Measurements from ENCODE around the gene TCN2. TPM values are rescaled to one million over a fixed set of nuclear protein-coding genes. Genes with fewer than 3 reads are reported as not detected.
A peak's percentile ranks its signal among the peaks of the same experiment; 100 is the strongest.

Gene TCN2
- total and polyA plus RNA-seq, 7 donors: 5.5 to 11.7 (median 8.4) TPM

DNA sequence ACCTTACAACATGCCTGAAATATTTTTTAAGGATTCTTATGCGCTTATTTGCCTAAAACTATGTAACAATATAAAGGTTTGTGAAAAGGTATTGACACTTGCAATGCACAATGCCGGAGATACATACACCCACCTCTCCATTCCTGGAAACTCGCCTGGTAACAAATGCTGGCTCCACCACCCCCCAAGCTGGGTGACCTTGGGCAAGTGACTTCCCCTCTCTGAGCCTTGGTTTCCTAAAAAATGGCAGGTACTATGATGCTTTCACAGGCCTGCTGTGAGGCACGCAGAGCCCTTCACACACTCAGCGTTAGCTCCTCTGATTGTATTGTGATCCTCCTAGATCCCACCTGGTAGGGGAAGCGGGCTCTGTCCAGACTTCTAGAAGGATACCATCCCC is 34.8 kb upstream of the TCN2 start:
- H3K4me3 ChIP-seq: no peak overlapping the region
- H3K36me3 ChIP-seq (ENCODE audit: insufficient read depth in 1 of 2, low read depth in 1 of 2): peaks cover 0 to 21% of the 10 kb centered on the region in 2 donors
- DNase-seq (peak in 1 of 2 donors; percentile 12), ATAC-seq (no peak)
- TF ChIP-seq, protein P1, sequence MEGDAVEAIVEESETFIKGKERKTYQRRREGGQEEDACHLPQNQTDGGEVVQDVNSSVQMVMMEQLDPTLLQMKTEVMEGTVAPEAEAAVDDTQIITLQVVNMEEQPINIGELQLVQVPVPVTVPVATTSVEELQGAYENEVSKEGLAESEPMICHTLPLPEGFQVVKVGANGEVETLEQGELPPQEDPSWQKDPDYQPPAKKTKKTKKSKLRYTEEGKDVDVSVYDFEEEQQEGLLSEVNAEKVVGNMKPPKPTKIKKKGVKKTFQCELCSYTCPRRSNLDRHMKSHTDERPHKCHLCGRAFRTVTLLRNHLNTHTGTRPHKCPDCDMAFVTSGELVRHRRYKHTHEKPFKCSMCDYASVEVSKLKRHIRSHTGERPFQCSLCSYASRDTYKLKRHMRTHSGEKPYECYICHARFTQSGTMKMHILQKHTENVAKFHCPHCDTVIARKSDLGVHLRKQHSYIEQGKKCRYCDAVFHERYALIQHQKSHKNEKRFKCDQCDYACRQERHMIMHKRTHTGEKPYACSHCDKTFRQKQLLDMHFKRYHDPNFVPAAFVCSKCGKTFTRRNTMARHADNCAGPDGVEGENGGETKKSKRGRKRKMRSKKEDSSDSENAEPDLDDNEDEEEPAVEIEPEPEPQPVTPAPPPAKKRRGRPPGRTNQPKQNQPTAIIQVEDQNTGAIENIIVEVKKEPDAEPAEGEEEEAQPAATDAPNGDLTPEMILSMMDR (IDR thresholded peaks at IDR 0.05): no peak
- peaks cover 13% of the 10 kb centered on the region for H3K4me1 ChIP-seq
- H3K9me3 ChIP-seq: no peaks in the 10 kb centered on the region
- WGBS, 3 donors: 79 to 89% (median 83%) methylated on average over 6 of the region's 6 CpGs
- no peak overlapping the region for H3K27ac ChIP-seq
- no peaks in the 10 kb centered on the region for H3K27me3 ChIP-seq (ENCODE audit: insufficient read depth in 3 of 3, low read length in 2 of 3)
- intact Hi-C loops (cut with DNase I): loop anchor here in 1 of 2 donors (10.0 kb wide), 1 partner anchor 57 kb away; no protein-coding TSS in a partner anchor

DNA sequence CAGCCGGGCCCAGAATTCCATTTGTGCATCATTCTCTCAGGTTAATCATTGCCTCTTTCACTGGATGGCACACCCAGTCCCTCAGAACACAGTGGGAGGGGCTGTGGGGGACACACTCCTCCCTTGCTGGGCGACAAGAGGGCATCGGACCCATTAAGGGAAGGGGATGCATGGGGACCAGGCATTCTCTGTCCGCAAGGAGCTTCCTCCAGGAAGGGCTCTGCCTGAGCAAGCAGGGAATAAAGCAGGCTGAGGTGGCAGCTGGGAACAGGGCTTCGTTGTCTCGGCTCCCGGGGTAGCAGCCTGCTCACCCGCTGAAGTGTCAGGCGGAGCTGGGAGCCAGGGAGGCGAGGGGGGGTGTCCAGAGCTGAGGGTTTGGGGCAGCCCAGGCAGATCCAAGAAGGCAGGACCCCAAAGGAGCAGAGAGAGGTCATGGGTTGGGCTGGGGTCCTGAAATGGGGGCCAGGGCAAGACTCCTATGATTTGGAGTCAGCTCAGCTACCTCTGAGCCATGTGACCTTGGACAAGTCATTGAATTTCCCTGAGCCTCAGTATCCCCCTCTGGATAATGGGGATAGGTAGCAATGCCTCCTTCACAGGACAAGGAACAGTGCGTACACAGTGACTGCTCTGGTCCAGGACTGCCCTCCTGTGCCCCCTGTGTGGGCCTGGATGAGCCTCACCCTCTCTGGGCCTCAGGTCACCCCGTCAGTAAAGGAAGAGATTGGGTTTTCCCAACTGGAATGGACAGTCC is 34.0 kb upstream of the TCN2 start:
- Histone ChIP-seq H3K4me1 (peaks cover 13% of the 10 kb centered on the region), H3K27ac (no peak overlapping the region), H3K27me3 (ENCODE audit: insufficient read depth in 3 of 3, low read length in 2 of 3) (no peaks in the 10 kb centered on the region), H3K9me3 (no peaks in the 10 kb centered on the region), H3K4me3 (no peak overlapping the region), H3K36me3 (ENCODE audit: insufficient read depth in 1 of 2, low read depth in 1 of 2) (peaks cover 0 to 29% of the 10 kb centered on the region in 2 donors)
- WGBS, 3 donors: 25 to 44% (median 28%) methylated on average over 12 of the region's 12 CpGs
- intact Hi-C loops (cut with DNase I): loop anchor here in 1 of 2 donors (10.0 kb wide), 1 partner anchor 58 kb away; no protein-coding TSS in a partner anchor
- TF ChIP-seq, protein P1 (IDR thresholded peaks at IDR 0.05): no peak
- DNase-seq (peak in 1 of 2 donors; percentile 43), ATAC-seq (peak in 2 of 4 donors; percentile 9 to 25)

DNA sequence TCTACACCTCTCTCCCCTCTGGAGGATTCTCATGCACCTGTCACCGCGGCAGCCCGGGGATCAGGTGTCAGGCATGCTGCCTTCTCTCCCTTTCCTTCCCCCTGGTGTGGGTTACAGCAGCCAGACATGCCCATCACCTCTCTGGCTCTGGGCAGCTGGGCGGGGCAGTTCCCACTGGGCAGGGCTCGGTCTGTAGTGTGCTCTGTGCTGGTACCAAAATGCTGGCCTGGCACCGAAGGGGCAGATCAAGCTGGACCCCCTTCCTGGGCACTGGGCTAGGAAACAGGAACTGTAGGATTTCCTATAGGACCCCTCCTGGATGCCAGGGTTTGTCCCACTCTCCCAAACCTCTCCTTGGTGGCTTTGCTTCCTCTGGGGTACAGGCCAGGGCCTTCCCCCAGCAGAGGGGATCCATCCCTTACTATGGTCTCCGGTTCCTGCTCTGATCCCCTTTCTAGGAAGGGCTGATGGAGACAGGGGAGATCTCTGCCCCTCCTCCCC is 33.3 kb upstream of the TCN2 start:
- H3K4me3 ChIP-seq: no peak overlapping the region
- H3K27ac ChIP-seq: peak overlapping the region; percentile 23
- TF ChIP-seq, protein P1 (IDR thresholded peaks at IDR 0.05): no peak
- peaks cover 0 to 35% of the 10 kb centered on the region in 2 donors for H3K36me3 ChIP-seq (ENCODE audit: insufficient read depth in 1 of 2, low read depth in 1 of 2)
- no peaks in the 10 kb centered on the region for H3K9me3 ChIP-seq
- no peaks in the 10 kb centered on the region for H3K27me3 ChIP-seq (ENCODE audit: insufficient read depth in 3 of 3, low read length in 2 of 3)
- peaks cover 13% of the 10 kb centered on the region for H3K4me1 ChIP-seq
- DNase-seq (peak in 1 of 2 donors; percentile 45), ATAC-seq (peak; percentile 53 to 89 (median 63))
- WGBS, 3 donors: 22 to 29% (median 23%) methylated on average over 7 of the region's 7 CpGs
- intact Hi-C loops (cut with DNase I): loop anchor here in 1 of 2 donors (10.0 kb wide), 1 partner anchor 59 kb away; no protein-coding TSS in a partner anchor

DNA sequence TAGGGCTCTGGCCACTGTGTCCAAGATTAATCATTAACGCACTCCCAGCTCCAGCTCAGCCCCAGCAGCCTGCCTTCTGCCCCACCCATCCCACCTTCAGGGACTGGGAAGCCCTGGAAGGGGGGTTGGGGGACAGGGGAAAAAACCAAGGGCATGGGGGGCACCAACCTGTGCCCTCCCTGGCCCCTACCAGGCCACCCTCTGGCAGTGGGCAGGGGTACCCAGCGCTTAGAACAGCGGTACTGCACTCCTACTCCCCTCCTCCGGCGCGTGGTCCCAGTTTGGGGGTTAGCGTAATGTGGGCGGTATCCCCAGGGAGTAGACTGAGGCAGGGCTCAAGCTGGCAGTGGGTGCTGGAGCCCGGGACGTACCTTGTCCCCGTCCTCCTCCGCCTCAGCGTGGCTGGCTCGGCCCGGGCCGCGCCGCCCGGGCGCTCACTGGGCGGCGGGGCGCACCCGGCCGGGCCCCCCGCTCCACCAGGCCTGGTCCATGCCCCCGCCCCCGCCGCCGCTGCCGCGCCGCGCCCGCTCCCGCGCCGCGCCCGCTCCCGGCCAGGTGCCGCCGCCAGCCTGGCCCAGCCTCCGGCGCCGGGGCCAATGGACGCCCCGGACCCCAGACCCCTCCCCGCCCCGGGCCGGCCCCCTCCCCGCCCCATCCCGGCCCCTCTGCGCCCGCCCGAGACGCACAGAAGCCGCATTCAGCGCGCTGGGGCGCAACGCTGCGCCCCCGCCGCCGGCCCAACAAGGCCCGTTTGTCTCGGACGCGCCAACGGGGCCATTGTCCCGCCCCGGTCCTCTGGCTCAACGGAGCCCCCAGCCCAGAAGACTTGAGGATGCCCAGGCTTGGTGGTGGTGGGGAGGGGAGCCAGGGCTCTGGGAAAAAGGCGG is 32.6 kb upstream of the TCN2 start, which contains the start of gene GAL3ST1:
TSS of gene GAL3ST1 (minus strand) at position 571 of the 887 bp plus-strand sequence. CDS start 17,273 bp downstream, outside the sequence.
- no peaks in the 10 kb centered on the region for H3K9me3 ChIP-seq
- peak within 1 kb of the TSS; percentile 25 for H3K4me3 ChIP-seq
- ATAC-seq (peak in 3 of 4 donors; percentile 8 to 28 (median 21)), DNase-seq (peak in 1 of 2 donors; percentile 52)
- 5 to 21% (median 11%) methylated on average over 24 to 75 of the region's 75 CpGs for WGBS, 3 donors
- TF ChIP-seq, protein P1 (IDR thresholded peaks at IDR 0.05): no peak
- peak within 1 kb of the TSS; percentile 23 for H3K27ac ChIP-seq
- H3K4me1 ChIP-seq: peaks cover 13% of the 10 kb centered on the region
- H3K27me3 ChIP-seq (ENCODE audit: insufficient read depth in 3 of 3, low read length in 2 of 3): no peaks in the 10 kb centered on the region
- peaks cover 5 to 42% of the 10 kb centered on the region in 2 donors for H3K36me3 ChIP-seq (ENCODE audit: insufficient read depth in 1 of 2, low read depth in 1 of 2)
- intact Hi-C loops (cut with DNase I): loop anchor here in 1 of 2 donors (10.0 kb wide), 1 partner anchor 60 kb away; no protein-coding TSS in a partner anchor
